ENCODE data around the gene ZNF426. TPM values are rescaled to one million over a fixed set of nuclear protein-coding genes. Genes with fewer than 3 reads are reported as not detected.

The ZNF426 gene
- total and polyA plus RNA-seq, 4 donors, result 2.6 to 24.0 (median 9.4) TPM

- Histone ChIP-seq H3K36me3 (ENCODE audit: control insufficient read depth in 4 of 4, insufficient read depth in 4 of 4, low read length in 4 of 4) (peaks cover 0 to 36% (median 11%) of the 10 kb centered on the region in 4 donors), H3K27ac (ENCODE audit: low read depth in 1 of 2, low read length in 1 of 2) (no peak overlapping the region), H3K4me1 (ENCODE audit: control insufficient read depth in 5 of 5, insufficient read depth in 5 of 5, low read length in 5 of 5) (peaks cover 0 to 8% (median 4%) of the 10 kb centered on the region in 5 donors), H3K4me3 (no peak overlapping the region), H3K9ac (ENCODE audit: insufficient read depth in 1 of 2, low read length in 2 of 2) (no peak overlapping the region), H3K9me3 (ENCODE audit: control insufficient read depth in 4 of 4, insufficient read depth in 3 of 4, low read length in 3 of 4) (peaks cover 0 to 21% (median 13%) of the 10 kb centered on the region in 4 donors), H3K27me3 (ENCODE audit: control insufficient read depth in 3 of 3, insufficient read depth in 3 of 3, low read length in 2 of 3) (no peaks in the 10 kb centered on the region)
- WGBS, 2 donors, result 92 to 93% methylated on average over 5 of the region's 5 CpGs
- DNase-seq (no peak), ATAC-seq (ENCODE audit: insufficient read depth, low FRiP score) (no peak)
- no peak for TF ChIP-seq CTCF (IDR thresholded peaks at IDR 0.05; ENCODE audit: control extremely low read depth, extremely low read depth)
Measured at GRCh38 chr19:9580728-9581127, 42.3 kb upstream of the ZNF426 start.

- no peak overlapping the region for H3K27ac ChIP-seq (ENCODE audit: low read depth in 1 of 2, low read length in 1 of 2)
- DNase-seq (no peak), ATAC-seq (ENCODE audit: insufficient read depth, low FRiP score) (no peak)
- peaks cover 17 to 63% (median 42%) of the 10 kb centered on the region in 4 donors for H3K36me3 ChIP-seq (ENCODE audit: control insufficient read depth in 4 of 4, insufficient read depth in 4 of 4, low read length in 4 of 4)
- peaks cover 0 to 3% (median 0%) of the 10 kb centered on the region in 5 donors for H3K4me1 ChIP-seq (ENCODE audit: control insufficient read depth in 5 of 5, insufficient read depth in 5 of 5, low read length in 5 of 5)
- TF ChIP-seq CTCF (IDR thresholded peaks at IDR 0.05; ENCODE audit: control extremely low read depth, extremely low read depth), result no peak
- H3K9me3 ChIP-seq (ENCODE audit: control insufficient read depth in 4 of 4, insufficient read depth in 3 of 4, low read length in 3 of 4), result peaks cover 30 to 74% (median 50%) of the 10 kb centered on the region in 4 donors
- no peaks in the 10 kb centered on the region for H3K27me3 ChIP-seq (ENCODE audit: control insufficient read depth in 3 of 3, insufficient read depth in 3 of 3, low read length in 2 of 3)
- 95 to 99% methylated on average over 6 of the region's 6 CpGs for WGBS, 2 donors
- no peak overlapping the region for H3K9ac ChIP-seq (ENCODE audit: insufficient read depth in 1 of 2, low read length in 2 of 2)
- no peak overlapping the region for H3K4me3 ChIP-seq
Measured at GRCh38 chr19:9570255-9570654, 31.8 kb upstream of the ZNF426 start.

GRCh38 chr19:9566729-9567128 lies 28.3 kb upstream of the ZNF426 start:
- peaks cover 46 to 75% (median 58%) of the 10 kb centered on the region in 4 donors for H3K9me3 ChIP-seq (ENCODE audit: control insufficient read depth in 4 of 4, insufficient read depth in 3 of 4, low read length in 3 of 4)
- H3K27ac ChIP-seq (ENCODE audit: low read depth in 1 of 2, low read length in 1 of 2), result no peak overlapping the region
- no peaks in the 10 kb centered on the region for H3K27me3 ChIP-seq (ENCODE audit: control insufficient read depth in 3 of 3, insufficient read depth in 3 of 3, low read length in 2 of 3)
- DNase-seq (no peak), ATAC-seq (ENCODE audit: insufficient read depth, low FRiP score) (no peak)
- no peak overlapping the region for H3K4me3 ChIP-seq
- H3K36me3 ChIP-seq (ENCODE audit: control insufficient read depth in 4 of 4, insufficient read depth in 4 of 4, low read length in 4 of 4), result peaks cover 20 to 83% (median 70%) of the 10 kb centered on the region in 4 donors
- no peak for TF ChIP-seq CTCF (IDR thresholded peaks at IDR 0.05; ENCODE audit: control extremely low read depth, extremely low read depth)
- H3K9ac ChIP-seq (ENCODE audit: insufficient read depth in 1 of 2, low read length in 2 of 2), result no peak overlapping the region
- 93 to 100% methylated on average over 1 of the region's 1 CpG for WGBS, 2 donors
- no peaks in the 10 kb centered on the region for H3K4me1 ChIP-seq (ENCODE audit: control insufficient read depth in 5 of 5, insufficient read depth in 5 of 5, low read length in 5 of 5)
